Adrenal gland (tissue), 5 donors: ENCODE results near the gene CRISPLD2.

Source experiments
- POLR2A ChIP-seq, 2 donors: fragments of 450-650 bp; IDR thresholded peaks; one replicate each; pipeline ENCODE4 v1.6.1; 2017; ENCODE audit warnings: antibody characterized with exemption in 2 of 2, mild to moderate bottlenecking in 2 of 2, moderate library complexity in 1 of 2
- TF ChIP-seq, protein P1 (sequence below), 6 experiments: fragments of 450-650 bp in 4 of 6; fragments of 200-600 bp in 2 of 6; sonication (generic) in 1 of 6; IDR thresholded peaks; 1 replicate in 5 of 6; 2 replicates in 1 of 6; pipeline versions ENCODE4 v1.5.1 to v1.8.0; 2016 to 2021; ENCODE audit warnings: antibody characterized with exemption in 6 of 6, mild to moderate bottlenecking in 2 of 6, moderate library complexity in 1 of 6
- donor health status: DM: no; HTN: no; CAD: no.

DNA sequence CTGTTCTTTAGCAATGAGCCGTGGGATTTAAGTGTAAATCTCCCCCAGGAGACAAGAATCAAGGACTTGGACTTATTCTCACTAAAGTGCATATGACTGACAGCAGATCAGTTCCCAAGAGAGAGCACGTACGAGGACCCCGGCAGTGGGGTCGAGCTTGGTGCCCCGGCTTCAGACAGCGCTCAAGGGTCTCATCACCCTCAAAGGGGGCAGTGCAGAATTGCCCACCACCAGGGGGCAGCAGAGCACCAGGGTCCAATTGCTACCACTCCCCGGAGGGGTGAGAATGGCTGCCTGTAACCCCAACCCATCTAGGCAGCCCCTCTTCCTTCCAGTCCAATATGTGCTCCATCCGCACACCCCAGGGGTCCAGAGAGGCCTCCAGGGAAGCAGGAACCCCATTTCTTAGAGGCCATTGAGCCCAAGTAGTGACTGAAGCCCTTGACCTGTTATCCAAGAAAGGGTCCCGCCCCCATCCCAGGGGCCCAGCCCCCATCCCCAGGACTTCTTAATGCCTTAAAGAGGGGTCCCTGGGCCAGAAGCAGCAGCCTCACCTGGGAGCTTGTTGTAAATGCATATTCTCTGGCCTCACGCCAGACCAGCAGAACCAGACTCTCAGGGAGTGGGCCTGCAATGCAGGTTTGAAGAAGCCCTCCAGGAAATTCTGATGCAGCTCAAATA is 105.4 kb downstream of the CRISPLD2 start:
- TF ChIP-seq, protein P1, sequence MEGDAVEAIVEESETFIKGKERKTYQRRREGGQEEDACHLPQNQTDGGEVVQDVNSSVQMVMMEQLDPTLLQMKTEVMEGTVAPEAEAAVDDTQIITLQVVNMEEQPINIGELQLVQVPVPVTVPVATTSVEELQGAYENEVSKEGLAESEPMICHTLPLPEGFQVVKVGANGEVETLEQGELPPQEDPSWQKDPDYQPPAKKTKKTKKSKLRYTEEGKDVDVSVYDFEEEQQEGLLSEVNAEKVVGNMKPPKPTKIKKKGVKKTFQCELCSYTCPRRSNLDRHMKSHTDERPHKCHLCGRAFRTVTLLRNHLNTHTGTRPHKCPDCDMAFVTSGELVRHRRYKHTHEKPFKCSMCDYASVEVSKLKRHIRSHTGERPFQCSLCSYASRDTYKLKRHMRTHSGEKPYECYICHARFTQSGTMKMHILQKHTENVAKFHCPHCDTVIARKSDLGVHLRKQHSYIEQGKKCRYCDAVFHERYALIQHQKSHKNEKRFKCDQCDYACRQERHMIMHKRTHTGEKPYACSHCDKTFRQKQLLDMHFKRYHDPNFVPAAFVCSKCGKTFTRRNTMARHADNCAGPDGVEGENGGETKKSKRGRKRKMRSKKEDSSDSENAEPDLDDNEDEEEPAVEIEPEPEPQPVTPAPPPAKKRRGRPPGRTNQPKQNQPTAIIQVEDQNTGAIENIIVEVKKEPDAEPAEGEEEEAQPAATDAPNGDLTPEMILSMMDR (IDR thresholded peaks at IDR 0.05), result peak; percentile 87 to 94 (median 91)
- TF ChIP-seq POLR2A (IDR thresholded peaks at IDR 0.05), result no peak
